ENCODE results near the gene GPALPP1.
"Not testable (repeated sequence)": the region's sequence is repeated elsewhere in the genome, so short reads cannot be mapped to it uniquely, and the experiment has no call there.

Gene GPALPP1

DNA sequence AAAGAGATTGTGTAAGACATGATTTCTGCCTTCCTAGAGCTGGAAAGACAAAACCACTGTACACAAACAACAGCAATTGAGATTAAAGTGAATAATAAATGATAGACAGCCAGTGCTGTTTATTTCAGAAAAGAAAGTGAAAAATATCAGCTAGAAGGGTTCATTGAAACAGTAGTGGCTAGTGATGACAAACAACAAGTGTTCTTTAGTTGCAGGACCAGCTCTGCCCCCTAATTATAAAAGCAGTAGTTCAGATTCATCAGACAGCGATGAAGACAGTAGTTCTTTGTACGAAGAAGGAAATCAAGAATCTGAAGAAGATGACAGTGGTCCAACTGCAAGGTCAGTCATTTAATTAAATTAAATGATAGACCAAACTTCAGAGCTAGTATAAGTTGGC lies 14.8 kb downstream of the GPALPP1 start:
- DNase-seq (ENCODE audit: low spot score): no peak
- TF ChIP-seq, protein P1, sequence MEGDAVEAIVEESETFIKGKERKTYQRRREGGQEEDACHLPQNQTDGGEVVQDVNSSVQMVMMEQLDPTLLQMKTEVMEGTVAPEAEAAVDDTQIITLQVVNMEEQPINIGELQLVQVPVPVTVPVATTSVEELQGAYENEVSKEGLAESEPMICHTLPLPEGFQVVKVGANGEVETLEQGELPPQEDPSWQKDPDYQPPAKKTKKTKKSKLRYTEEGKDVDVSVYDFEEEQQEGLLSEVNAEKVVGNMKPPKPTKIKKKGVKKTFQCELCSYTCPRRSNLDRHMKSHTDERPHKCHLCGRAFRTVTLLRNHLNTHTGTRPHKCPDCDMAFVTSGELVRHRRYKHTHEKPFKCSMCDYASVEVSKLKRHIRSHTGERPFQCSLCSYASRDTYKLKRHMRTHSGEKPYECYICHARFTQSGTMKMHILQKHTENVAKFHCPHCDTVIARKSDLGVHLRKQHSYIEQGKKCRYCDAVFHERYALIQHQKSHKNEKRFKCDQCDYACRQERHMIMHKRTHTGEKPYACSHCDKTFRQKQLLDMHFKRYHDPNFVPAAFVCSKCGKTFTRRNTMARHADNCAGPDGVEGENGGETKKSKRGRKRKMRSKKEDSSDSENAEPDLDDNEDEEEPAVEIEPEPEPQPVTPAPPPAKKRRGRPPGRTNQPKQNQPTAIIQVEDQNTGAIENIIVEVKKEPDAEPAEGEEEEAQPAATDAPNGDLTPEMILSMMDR (IDR thresholded peaks at IDR 0.05; ENCODE audit: extremely low read depth, insufficient read depth, missing control alignments): no peak
- in situ Hi-C loops (cut with MboI; ENCODE audit: low pct_unique_long_range_greater_than_20kb, low sequenced_read_pairs, unreplicated experiment): no loop called here

DNA sequence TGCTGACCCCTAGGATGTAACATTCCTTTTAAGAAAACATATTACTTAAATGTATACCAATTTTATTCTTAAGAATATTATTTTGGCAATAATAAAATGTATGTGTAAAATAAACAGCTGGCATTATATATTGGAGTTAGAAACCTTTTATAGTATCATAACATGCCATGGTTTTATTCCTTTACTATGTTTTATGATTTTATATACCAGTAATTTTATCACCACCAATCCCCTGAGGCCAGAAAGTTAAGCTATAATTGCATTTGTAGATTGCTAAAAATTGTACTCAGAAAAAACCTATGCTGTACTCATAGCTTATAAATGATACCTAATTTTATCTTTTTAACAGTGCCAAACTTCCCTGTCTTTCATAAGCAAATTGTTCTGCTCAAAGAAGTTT lies 17.9 kb downstream of the GPALPP1 start:
- DNase-seq (ENCODE audit: low spot score): no peak
- TF ChIP-seq, protein P1 (IDR thresholded peaks at IDR 0.05; ENCODE audit: extremely low read depth, insufficient read depth, missing control alignments): no peak
- in situ Hi-C loops (cut with MboI; ENCODE audit: low pct_unique_long_range_greater_than_20kb, low sequenced_read_pairs, unreplicated experiment): no loop called here

DNA sequence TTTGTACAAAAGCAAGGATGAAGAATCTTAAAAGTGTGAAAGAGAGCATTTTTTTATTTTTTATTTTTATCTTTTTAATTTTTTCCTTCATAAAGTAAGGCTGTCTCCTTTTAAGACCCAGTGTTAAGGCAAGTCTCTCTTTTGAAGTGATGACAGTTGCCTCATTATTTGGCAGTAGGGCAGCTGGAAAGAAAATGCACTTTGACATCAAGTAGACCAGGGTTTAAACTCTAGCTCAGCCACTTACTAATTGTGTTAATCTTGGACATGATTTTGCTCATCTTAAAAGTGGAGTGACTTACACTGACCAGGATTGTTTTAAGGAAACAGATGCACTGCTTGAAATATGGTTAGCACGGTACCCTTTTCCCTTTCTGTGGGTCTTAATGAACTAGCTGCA lies 18.5 kb downstream of the GPALPP1 start:
- TF ChIP-seq, protein P1 (IDR thresholded peaks at IDR 0.05; ENCODE audit: extremely low read depth, insufficient read depth, missing control alignments): no peak
- in situ Hi-C loops (cut with MboI; ENCODE audit: low pct_unique_long_range_greater_than_20kb, low sequenced_read_pairs, unreplicated experiment): no loop called here
- DNase-seq (ENCODE audit: low spot score): no peak

DNA sequence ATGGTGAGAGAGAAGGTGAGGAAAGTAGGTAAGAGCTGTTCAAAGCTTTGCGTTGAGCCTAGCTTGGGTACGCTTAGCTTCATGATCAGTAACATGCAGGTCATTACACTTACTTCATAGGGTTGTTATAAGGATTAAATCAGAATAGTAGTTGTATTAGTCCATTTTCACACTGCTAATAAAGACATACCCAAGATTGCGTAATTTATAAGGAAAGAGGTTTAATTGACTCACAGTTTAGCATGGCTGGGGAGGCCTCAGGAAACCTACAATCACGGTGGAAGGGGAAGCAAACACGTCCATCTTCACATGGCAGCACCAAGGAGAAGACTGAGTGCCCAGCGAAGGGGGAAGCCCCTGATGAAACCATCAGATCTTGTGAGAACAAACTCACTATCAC lies 21.9 kb downstream of the GPALPP1 start:
- DNase-seq (ENCODE audit: low spot score): no peak
- in situ Hi-C loops (cut with MboI; ENCODE audit: low pct_unique_long_range_greater_than_20kb, low sequenced_read_pairs, unreplicated experiment): no loop called here
- TF ChIP-seq, protein P1 (IDR thresholded peaks at IDR 0.05; ENCODE audit: extremely low read depth, insufficient read depth, missing control alignments): no peak

DNA sequence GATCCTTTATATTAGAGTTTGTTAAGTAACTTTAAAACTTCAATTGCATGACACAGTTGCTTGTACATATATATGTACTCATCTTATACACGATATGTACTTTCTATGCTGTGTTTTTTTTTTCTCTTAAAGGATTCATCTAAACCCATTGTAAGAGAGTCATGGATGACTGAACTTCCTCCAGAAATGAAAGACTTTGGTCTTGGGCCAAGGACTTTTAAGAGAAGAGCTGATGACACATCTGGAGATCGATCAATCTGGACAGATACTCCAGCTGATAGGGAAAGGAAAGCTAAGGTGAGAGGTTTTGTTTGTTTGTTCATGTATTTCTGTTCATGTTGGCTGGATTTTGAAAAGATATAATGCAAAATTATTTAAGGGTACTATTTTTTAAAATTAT lies 26.0 kb downstream of the GPALPP1 start:
- TF ChIP-seq, protein P1 (IDR thresholded peaks at IDR 0.05; ENCODE audit: extremely low read depth, insufficient read depth, missing control alignments): no peak
- in situ Hi-C loops (cut with MboI; ENCODE audit: low pct_unique_long_range_greater_than_20kb, low sequenced_read_pairs, unreplicated experiment): no loop called here
- DNase-seq (ENCODE audit: low spot score): no peak

DNA sequence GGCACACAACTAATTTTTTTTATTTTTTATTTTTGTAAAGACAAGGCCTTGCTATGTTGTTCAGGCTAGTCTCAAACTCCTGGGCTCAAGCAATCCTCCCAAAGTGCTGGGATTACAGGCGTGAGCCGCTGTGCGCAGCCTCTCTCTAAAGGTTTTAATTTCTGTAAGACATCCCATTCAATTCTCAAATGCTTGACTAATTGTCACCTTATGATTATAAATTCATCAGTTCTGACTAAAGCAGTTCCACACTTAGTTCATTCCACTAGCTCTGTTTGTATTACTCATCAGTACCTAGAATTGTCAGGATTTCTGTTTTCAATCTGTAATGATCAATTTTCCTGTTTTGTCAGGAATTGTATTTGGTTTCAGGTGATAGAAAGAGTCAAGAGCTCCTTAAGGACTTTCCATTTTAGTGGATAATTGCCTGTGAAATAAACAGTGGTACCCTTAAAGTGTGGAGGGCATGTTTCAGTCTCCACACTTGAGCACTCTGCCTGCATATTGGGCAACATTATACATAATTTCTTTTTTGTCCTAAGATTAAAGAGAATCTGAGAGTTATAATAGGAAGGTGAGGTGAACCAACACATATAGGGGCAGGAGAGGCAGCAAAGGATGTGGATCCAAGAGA lies 27.6 kb downstream of the GPALPP1 start:
- TF ChIP-seq, protein P1 (IDR thresholded peaks at IDR 0.05; ENCODE audit: extremely low read depth, insufficient read depth, missing control alignments): no peak
- in situ Hi-C loops (cut with MboI; ENCODE audit: low pct_unique_long_range_greater_than_20kb, low sequenced_read_pairs, unreplicated experiment): no loop called here
- DNase-seq (ENCODE audit: low spot score): no peak

DNA sequence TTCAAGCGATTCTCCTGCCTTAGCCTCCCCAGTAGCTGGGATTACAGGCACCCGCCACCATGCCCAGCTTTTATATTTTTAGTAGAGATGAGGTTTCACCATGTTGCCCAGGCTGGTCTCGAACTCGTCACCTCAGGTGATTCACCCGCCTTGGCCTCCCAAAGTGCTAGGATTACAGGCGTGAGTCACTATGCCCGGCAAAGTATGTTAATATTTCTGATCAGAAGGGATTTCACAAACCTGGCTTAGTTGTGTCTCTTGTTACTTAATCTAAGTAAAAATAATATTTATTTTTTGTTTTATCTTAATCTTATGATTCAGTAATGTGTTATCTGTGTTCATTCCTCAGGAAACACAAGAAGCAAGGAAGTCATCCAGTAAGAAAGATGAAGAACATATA lies 30.6 kb downstream of the GPALPP1 start:
- DNase-seq (ENCODE audit: low spot score); in situ Hi-C loops (cut with MboI; ENCODE audit: low pct_unique_long_range_greater_than_20kb, low sequenced_read_pairs, unreplicated experiment): not testable (repeated sequence)
